KMS-11 (cell line): Measurements from ENCODE around the gene PATE1.

Source experiments
- H2AFZ ChIP-seq: fragments of 200-600 bp; sonication (generic); 2 replicates; pipeline ENCODE4 v1.6.1; 2016; ENCODE audit warnings: antibody characterized with exemption, mixed run types, low read depth
- H3K27ac ChIP-seq: fragments of 200-600 bp; sonication (generic); 2 replicates; pipeline ENCODE4 v1.6.1; 2016; ENCODE audit warnings: mild to moderate bottlenecking, mixed run types
- H3K27me3 ChIP-seq: fragments of 200-600 bp; sonication (generic); 2 replicates; pipeline ENCODE4 v1.6.1; 2017; ENCODE audit warnings: mild to moderate bottlenecking, low read depth, mixed run types, moderate library complexity; ENCODE audit not compliant: insufficient read depth
- H3K36me3 ChIP-seq: fragments of 200-600 bp; sonication (generic); 2 replicates; pipeline ENCODE4 v1.6.1; 2017; ENCODE audit warnings: mild to moderate bottlenecking, mixed run types; ENCODE audit not compliant: insufficient read depth
- H3K4me1 ChIP-seq: fragments of 200-600 bp; sonication (generic); 2 replicates; pipeline ENCODE4 v1.6.1; 2016; ENCODE audit warnings: mild to moderate bottlenecking, low read depth, mixed run types; ENCODE audit not compliant: poor library complexity, severe bottlenecking
- H3K4me2 ChIP-seq: fragments of 200-600 bp; sonication (generic); 2 replicates; pipeline ENCODE4 v1.7.0; 2016; ENCODE audit warnings: mild to moderate bottlenecking, mixed run types
- H3K4me3 ChIP-seq: fragments of 200-600 bp; sonication (generic); IDR thresholded peaks from 2 replicates; pipeline ENCODE4 v1.6.1; 2017; ENCODE audit warnings: low read depth, low read length, mixed read lengths; ENCODE audit not compliant: insufficient read depth
- H3K79me2 ChIP-seq: fragments of 200-600 bp; sonication (generic); 2 replicates; pipeline ENCODE4 v1.6.1; 2016; ENCODE audit warnings: low read depth, mixed run types; ENCODE audit not compliant: insufficient read depth
- H3K9ac ChIP-seq: fragments of 200-600 bp; sonication (generic); 2 replicates; pipeline ENCODE4 v1.6.1; 2016; ENCODE audit warnings: mild to moderate bottlenecking, mixed run types
- H4K20me1 ChIP-seq: fragments of 200-600 bp; sonication (generic); 2 replicates; pipeline ENCODE4 v1.6.1; 2016; ENCODE audit warnings: mild to moderate bottlenecking, mixed run types; ENCODE audit not compliant: insufficient read depth
- TF ChIP-seq, protein P1 (sequence below): fragments of 200-600 bp; sonication (generic); conservative IDR thresholded peaks from 2 replicates; pipeline ENCODE4 v1.6.1; 2017; ENCODE audit warnings: low read depth, mild to moderate bottlenecking, antibody characterized with exemption, low read length, moderate library complexity, mixed read lengths

The PATE1 gene

DNA sequence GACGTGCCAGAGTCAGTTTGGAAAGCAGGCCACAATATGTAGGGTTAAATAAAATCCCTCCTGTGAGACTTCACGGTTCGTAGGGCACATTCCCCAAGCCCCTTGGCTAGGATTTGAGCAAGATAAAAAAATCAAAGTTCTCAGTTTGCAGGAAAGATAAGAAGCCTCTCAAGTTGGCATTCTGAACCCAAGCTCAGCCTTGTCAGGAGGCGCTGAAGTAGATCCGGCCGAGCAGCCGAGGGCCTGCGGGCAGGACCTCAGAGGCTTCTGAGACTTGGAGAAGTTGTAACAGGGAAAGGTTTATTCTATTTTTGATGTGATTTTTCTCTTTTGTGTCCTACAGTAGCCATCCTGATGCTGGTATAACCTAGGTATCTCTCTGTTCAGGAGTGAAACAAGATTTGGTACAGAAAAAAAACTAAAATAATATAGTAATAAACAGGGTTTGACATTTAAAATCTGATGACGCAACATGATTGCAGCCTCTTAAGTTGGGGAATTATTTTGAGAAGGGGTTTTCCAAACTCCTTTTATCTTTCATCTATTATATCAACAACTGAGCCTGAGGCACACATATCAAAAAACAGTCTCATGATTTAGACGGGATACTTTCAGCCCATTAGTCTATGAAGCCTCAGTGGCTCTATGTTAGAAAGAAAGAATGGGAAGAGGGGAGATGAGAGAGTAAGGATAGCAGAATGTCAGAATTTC lies 22.4 kb downstream of the PATE1 start:
- Histone ChIP-seq H3K4me3 (no peak overlapping the region), H3K36me3 (no peaks in the 10 kb centered on the region), H3K4me1 (no peaks in the 10 kb centered on the region), H2AFZ (no peak overlapping the region), H4K20me1 (no peaks in the 10 kb centered on the region), H3K4me2 (no peak overlapping the region), H3K9ac (no peak overlapping the region), H3K79me2 (no peaks in the 10 kb centered on the region), H3K27ac (no peak overlapping the region), H3K27me3 (no peaks in the 10 kb centered on the region)
- TF ChIP-seq, protein P1, sequence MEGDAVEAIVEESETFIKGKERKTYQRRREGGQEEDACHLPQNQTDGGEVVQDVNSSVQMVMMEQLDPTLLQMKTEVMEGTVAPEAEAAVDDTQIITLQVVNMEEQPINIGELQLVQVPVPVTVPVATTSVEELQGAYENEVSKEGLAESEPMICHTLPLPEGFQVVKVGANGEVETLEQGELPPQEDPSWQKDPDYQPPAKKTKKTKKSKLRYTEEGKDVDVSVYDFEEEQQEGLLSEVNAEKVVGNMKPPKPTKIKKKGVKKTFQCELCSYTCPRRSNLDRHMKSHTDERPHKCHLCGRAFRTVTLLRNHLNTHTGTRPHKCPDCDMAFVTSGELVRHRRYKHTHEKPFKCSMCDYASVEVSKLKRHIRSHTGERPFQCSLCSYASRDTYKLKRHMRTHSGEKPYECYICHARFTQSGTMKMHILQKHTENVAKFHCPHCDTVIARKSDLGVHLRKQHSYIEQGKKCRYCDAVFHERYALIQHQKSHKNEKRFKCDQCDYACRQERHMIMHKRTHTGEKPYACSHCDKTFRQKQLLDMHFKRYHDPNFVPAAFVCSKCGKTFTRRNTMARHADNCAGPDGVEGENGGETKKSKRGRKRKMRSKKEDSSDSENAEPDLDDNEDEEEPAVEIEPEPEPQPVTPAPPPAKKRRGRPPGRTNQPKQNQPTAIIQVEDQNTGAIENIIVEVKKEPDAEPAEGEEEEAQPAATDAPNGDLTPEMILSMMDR: no peak

DNA sequence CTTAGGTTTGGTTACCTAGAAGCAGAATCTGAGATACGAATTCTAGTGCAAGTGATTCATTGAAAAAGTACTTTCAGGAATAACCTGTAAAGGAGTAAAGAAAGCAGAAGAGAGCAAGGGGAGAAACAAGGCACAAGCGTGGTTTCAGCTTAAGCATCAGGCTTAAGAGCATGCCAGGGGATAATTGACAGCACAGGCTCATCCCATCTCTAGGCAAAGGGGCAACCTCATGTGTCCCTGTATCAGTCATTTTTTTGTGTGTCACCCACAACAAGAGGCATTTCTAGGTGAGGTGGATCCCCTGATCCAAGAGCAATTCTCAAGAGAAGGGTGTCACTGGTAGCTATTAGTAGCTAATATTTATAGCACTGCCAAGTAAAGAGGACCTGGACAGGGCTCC lies 24.5 kb downstream of the PATE1 start:
- no peaks in the 10 kb centered on the region for H4K20me1 ChIP-seq
- no peaks in the 10 kb centered on the region for H3K27me3 ChIP-seq
- TF ChIP-seq, protein P1: no peak
- no peak overlapping the region for H3K27ac ChIP-seq
- no peaks in the 10 kb centered on the region for H3K4me1 ChIP-seq
- no peak overlapping the region for H3K4me3 ChIP-seq
- no peak overlapping the region for H3K4me2 ChIP-seq
- no peak overlapping the region for H3K9ac ChIP-seq
- H2AFZ ChIP-seq: no peak overlapping the region
- no peaks in the 10 kb centered on the region for H3K79me2 ChIP-seq
- H3K36me3 ChIP-seq: no peaks in the 10 kb centered on the region

DNA sequence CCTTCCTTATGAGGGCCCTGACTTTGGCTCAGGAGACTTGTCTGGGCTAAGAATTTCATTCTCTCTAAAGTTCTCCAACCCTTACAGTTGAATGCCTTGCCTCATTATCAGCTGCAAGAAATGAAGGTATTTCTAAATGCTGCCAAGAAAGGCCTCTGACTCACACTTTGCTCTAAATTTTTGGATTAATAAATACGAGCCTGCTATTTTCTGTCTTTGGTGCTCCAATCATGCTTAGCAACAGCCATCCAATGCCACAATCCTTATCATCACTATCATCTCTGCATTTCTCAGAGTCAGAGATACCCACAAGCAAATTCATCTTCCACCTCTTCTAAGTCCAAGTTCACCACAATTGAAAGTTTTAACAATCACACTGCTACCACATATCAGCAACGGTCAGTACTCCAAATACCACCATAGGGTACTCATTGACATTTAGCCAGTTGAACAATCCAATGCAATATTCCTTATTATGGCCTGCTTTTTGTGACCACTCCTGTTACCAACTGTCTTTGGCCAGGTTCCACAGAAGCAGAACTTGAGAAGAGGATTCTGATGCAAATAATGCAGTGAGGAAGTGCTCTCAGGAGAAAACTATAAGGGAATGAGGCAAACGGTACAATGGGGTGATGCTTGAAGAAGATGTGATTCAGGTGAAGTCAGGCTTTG lies 26.9 kb downstream of the PATE1 start:
- Histone ChIP-seq H3K36me3 (no peaks in the 10 kb centered on the region), H4K20me1 (no peaks in the 10 kb centered on the region), H3K27ac (no peak overlapping the region), H3K4me2 (no peak overlapping the region), H3K4me1 (no peaks in the 10 kb centered on the region), H2AFZ (no peak overlapping the region), H3K9ac (no peak overlapping the region), H3K27me3 (no peaks in the 10 kb centered on the region), H3K79me2 (no peaks in the 10 kb centered on the region), H3K4me3 (no peak overlapping the region)
- TF ChIP-seq, protein P1: no peak

GRCh38 chr11:125773516-125773915 lies 27.4 kb downstream of the PATE1 start:
- Histone ChIP-seq H3K36me3 (no peaks in the 10 kb centered on the region), H3K27me3 (no peaks in the 10 kb centered on the region), H3K4me3 (no peak overlapping the region), H3K79me2 (no peaks in the 10 kb centered on the region), H2AFZ (no peak overlapping the region), H4K20me1 (no peaks in the 10 kb centered on the region), H3K4me2 (no peak overlapping the region), H3K9ac (no peak overlapping the region), H3K4me1 (no peaks in the 10 kb centered on the region), H3K27ac (no peak overlapping the region)
- TF ChIP-seq, protein P1: no peak
